DOHH2 (cell line): ENCODE data around the gene MRI1.
A peak's percentile ranks its signal among the peaks of the same experiment; 100 is the strongest.

Source experiments
- H3F3A ChIP-seq: fragments of 200-600 bp; sonication (generic), shearing (Covaris generic); 2 replicates; pipeline ENCODE4 v1.6.0; 2016; ENCODE audit warnings: antibody characterized with exemption, mild to moderate bottlenecking; ENCODE audit not compliant: control insufficient read depth, insufficient read depth
- H3K27ac ChIP-seq: fragments of 200-600 bp; sonication (generic); 2 replicates; pipeline ENCODE4 v1.5.1; 2014; ENCODE audit warnings: low read depth, mild to moderate bottlenecking, low read length, moderate library complexity
- H3K27me3 ChIP-seq: fragments of 200-600 bp; sonication (generic); 2 replicates; pipeline ENCODE4 v1.6.1; 2014; ENCODE audit warnings: mild to moderate bottlenecking, low read length, mixed read lengths; ENCODE audit not compliant: control insufficient read depth
- H3K36me3 ChIP-seq: fragments of 200-600 bp; sonication (generic); 2 replicates; pipeline ENCODE4 v1.6.1; 2014; ENCODE audit warnings: mild to moderate bottlenecking, low read length, moderate library complexity, mixed read lengths; ENCODE audit not compliant: control insufficient read depth
- H3K4me1 ChIP-seq: fragments of 200-600 bp; sonication (generic); 2 replicates; pipeline ENCODE4 v1.6.1; 2014; ENCODE audit warnings: mild to moderate bottlenecking, low read length, mixed read lengths; ENCODE audit not compliant: control insufficient read depth
- H3K4me2 ChIP-seq: fragments of 200-600 bp; sonication (generic); 2 replicates; pipeline ENCODE4 v1.6.0; 2014; ENCODE audit warnings: mild to moderate bottlenecking, low read length, moderate library complexity
- H3K4me3 ChIP-seq: fragments of 200-600 bp; sonication (generic); 2 replicates; pipeline ENCODE4 v1.5.1; 2014; ENCODE audit warnings: mild to moderate bottlenecking, low read length, mixed read lengths
- H3K79me2 ChIP-seq: fragments of 200-600 bp; sonication (generic); 2 replicates; pipeline ENCODE4 v1.6.1; 2014; ENCODE audit warnings: mild to moderate bottlenecking, low read length, mixed read lengths; ENCODE audit not compliant: control insufficient read depth
- H3K9me2 ChIP-seq: fragments of 200-600 bp; sonication (generic); replicated peaks from 2 replicates; pipeline ENCODE4 v1.6.1; 2014; ENCODE audit warnings: mild to moderate bottlenecking, low read length, mixed read lengths; ENCODE audit not compliant: control insufficient read depth
- H3K9me3 ChIP-seq: fragments of 200-600 bp; sonication (generic); 2 replicates; pipeline ENCODE4 v1.6.1; 2014; ENCODE audit warnings: antibody characterized with exemption, low read length, mixed read lengths; ENCODE audit not compliant: control insufficient read depth, insufficient read depth
- H4K20me1 ChIP-seq: fragments of 200-600 bp; sonication (generic); 2 replicates; pipeline ENCODE4 v1.6.0; 2014; ENCODE audit warnings: low read depth, mild to moderate bottlenecking, antibody characterized with exemption, low read length, moderate library complexity; ENCODE audit not compliant: control insufficient read depth, insufficient read depth
- CTCF ChIP-seq: fragments of 200-600 bp; sonication (generic); IDR thresholded peaks from one replicate; pipeline ENCODE4 v1.5.1; 2014; ENCODE audit warnings: antibody characterized with exemption, mild to moderate bottlenecking, low read depth, low read length; ENCODE audit not compliant: poor library complexity, severe bottlenecking
- EZH2phosphoT487 ChIP-seq: fragments of 200-600 bp; sonication (generic); IDR thresholded peaks from 2 replicates; pipeline ENCODE4 v1.6.1; 2017; ENCODE audit warnings: borderline replicate concordance, mild to moderate bottlenecking, antibody characterized with exemption, low read length, moderate library complexity, mixed read lengths

Gene MRI1

DNA sequence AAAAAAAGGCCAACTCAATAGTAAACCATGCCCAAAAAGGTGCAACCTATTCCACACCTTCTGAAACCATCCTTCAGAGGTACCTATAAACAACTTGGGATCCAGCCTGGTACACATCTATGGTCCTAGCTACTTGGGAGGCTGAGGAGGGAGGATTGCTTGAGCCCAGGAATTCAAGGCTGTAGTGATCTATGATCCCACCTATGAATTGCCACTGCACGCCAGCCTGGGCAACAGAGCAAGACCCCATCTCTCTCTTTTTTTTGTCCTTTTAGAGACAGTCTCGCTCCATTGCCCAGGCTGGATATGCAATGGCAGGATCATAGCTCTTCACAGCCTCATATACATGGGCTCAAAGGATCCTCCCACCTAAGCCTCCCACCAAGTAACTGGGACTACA lies 57.0 kb downstream of the MRI1 start:
- Histone ChIP-seq H3K27ac (peak overlapping the region; percentile 67; the same call in 1 of the 2 replicates), H3K36me3 (peaks cover 3% of the 10 kb centered on the region; the same call in 1 of the 2 replicates), H3F3A (peaks cover 3% of the 10 kb centered on the region; the same call in 1 of the 2 replicates), H3K4me2 (peak overlapping the region; percentile 56), H3K9me3 (no peaks in the 10 kb centered on the region), H3K27me3 (no peaks in the 10 kb centered on the region), H4K20me1 (no peaks in the 10 kb centered on the region), H3K4me3 (no peak overlapping the region), H3K79me2 (no peaks in the 10 kb centered on the region), H3K4me1 (peaks cover 34% of the 10 kb centered on the region), H3K9me2 (no peaks in the 10 kb centered on the region)
- TF ChIP-seq CTCF (no peak), EZH2phosphoT487 (no peak)

DNA sequence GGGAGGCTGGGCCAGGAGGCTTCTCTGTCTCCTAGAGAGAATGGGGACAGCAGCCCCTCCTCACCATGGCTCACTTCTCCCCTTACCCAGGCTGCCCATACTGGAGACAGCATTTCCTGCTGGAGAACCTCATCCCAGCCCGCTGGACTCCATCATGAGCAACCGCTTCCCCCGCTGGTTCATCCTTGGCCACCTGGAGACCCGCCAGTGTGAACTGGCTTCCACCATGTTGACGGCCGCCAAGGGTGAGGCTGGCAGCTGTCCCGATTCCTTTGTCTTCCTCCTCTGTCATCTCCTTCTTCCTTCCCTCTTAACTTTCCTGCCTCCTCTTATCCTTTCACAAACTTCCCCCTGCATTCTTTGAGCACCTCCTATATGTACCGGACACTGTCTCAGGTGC lies 58.9 kb downstream of the MRI1 start:
- Histone ChIP-seq H3K4me3 (no peak overlapping the region), H3K4me2 (no peak overlapping the region), H4K20me1 (no peaks in the 10 kb centered on the region), H3K9me2 (no peaks in the 10 kb centered on the region), H3K27me3 (no peaks in the 10 kb centered on the region), H3K9me3 (no peaks in the 10 kb centered on the region), H3K36me3 (peaks cover 3% of the 10 kb centered on the region; the same call in 1 of the 2 replicates), H3K4me1 (peaks cover 34% of the 10 kb centered on the region), H3F3A (peaks cover 3% of the 10 kb centered on the region; the same call in 1 of the 2 replicates), H3K79me2 (no peaks in the 10 kb centered on the region), H3K27ac (no peak overlapping the region)
- TF ChIP-seq CTCF = no peak
- no peak for TF ChIP-seq EZH2phosphoT487
